GM11168 (cell line): ENCODE data around the gene FADS3.

Experiments used
- in situ Hi-C: fragments of 300-500 bp; cut with MboI; formaldehyde crosslinking; loops from one replicate; pipeline ENCODE4 v1.12.0; 2022; ENCODE audit warnings: low sequenced_read_pairs; ENCODE audit not compliant: unreplicated experiment

Gene FADS3

GRCh38 chr11:61900251-61900650 is 8.9 kb upstream of the FADS3 start:
- in situ Hi-C loops: no loop called here

GRCh38 chr11:61899146-61899841 is 7.9 kb upstream of the FADS3 start:
- in situ Hi-C loops: loop anchor here (5.0 kb wide), 1 partner anchor 107 kb away; the partner anchor contains the start of genes FEN1 and TMEM258

GRCh38 chr11:61898247-61898582 is 6.9 kb upstream of the FADS3 start:
- in situ Hi-C loops: loop anchor here (5.0 kb wide), 1 partner anchor 106 kb away; the partner anchor contains the start of genes FEN1 and TMEM258

- in situ Hi-C loops: loop anchor here (5.0 kb wide), 1 partner anchor 105 kb away; the partner anchor contains the start of genes FEN1 and TMEM258
Measured at GRCh38 chr11:61897387-61898246, 6.3 kb upstream of the FADS3 start.

GRCh38 chr11:61896665-61897386 is 5.5 kb upstream of the FADS3 start:
- in situ Hi-C loops: loop anchor here (5.0 kb wide), 1 partner anchor 105 kb away; the partner anchor contains the start of genes FEN1 and TMEM258

GRCh38 chr11:61895718-61896059 is 4.3 kb upstream of the FADS3 start:
- in situ Hi-C loops: loop anchor here (5.0 kb wide), 1 partner anchor 103 kb away; the partner anchor contains the start of genes FEN1 and TMEM258

- in situ Hi-C loops: loop anchor here (5.0 kb wide), 1 partner anchor 103 kb away; the partner anchor contains the start of genes FEN1 and TMEM258
Measured at GRCh38 chr11:61895046-61895717, 3.8 kb upstream of the FADS3 start.

GRCh38 chr11:61893981-61894380 is 2.6 kb upstream of the FADS3 start:
- in situ Hi-C loops: no loop called here

- in situ Hi-C loops: no loop called here
Measured at GRCh38 chr11:61892085-61892370, 683 bp upstream of the FADS3 start.

- in situ Hi-C loops: no loop called here
Measured at GRCh38 chr11:61890529-61891330, 615 bp downstream of the FADS3 start.

GRCh38 chr11:61889831-61890230 is 1.5 kb downstream of the FADS3 start:
- in situ Hi-C loops: loop anchor here (10.0 kb wide), 1 partner anchor 185 kb away; no protein-coding TSS in a partner anchor

GRCh38 chr11:61888590-61888989 is 2.8 kb downstream of the FADS3 start:
- in situ Hi-C loops: loop anchor here (10.0 kb wide), 1 partner anchor 186 kb away; no protein-coding TSS in a partner anchor

- in situ Hi-C loops: loop anchor here (10.0 kb wide), 1 partner anchor 187 kb away; no protein-coding TSS in a partner anchor
Measured at GRCh38 chr11:61887839-61888494, 3.4 kb downstream of the FADS3 start.

- in situ Hi-C loops: loop anchor here (10.0 kb wide), 1 partner anchor 188 kb away; no protein-coding TSS in a partner anchor
Measured at GRCh38 chr11:61886643-61887042, 4.7 kb downstream of the FADS3 start.

GRCh38 chr11:61885784-61886580 is 5.4 kb downstream of the FADS3 start:
- in situ Hi-C loops: loop anchor here (10.0 kb wide), 1 partner anchor 189 kb away; no protein-coding TSS in a partner anchor

- in situ Hi-C loops: loop anchor here (10.0 kb wide), 1 partner anchor 190 kb away; no protein-coding TSS in a partner anchor
Measured at GRCh38 chr11:61885166-61885778, 6.1 kb downstream of the FADS3 start.

GRCh38 chr11:61883947-61884346 is 7.4 kb downstream of the FADS3 start:
- in situ Hi-C loops: loop anchor here (10.0 kb wide), 1 partner anchor 191 kb away; no protein-coding TSS in a partner anchor
